Spleen (tissue), 7 donors: ENCODE measurements around the gene LYPD4.

ENCODE experiments used
- POLR2A ChIP-seq, 3 donors: fragments of 450-650 bp; IDR thresholded peaks; one replicate each; pipeline ENCODE4 v1.5.1; 2017; ENCODE audit warnings: antibody characterized with exemption in 3 of 3, mild to moderate bottlenecking in 1 of 3
- POLR2AphosphoS5 ChIP-seq, 3 donors: sonication (generic); formaldehyde crosslinking; IDR thresholded peaks; one replicate each; pipeline ENCODE4 v1.5.1; 2017; ENCODE audit warnings: antibody characterized with exemption in 3 of 3
- TF ChIP-seq, protein P1 (sequence below), 11 experiments: fragments of 200-600 bp in 7 of 11; fragments of 450-650 bp in 4 of 11; sonication (generic) in 4 of 11; IDR thresholded peaks in 8 of 11; conservative IDR thresholded peaks in 3 of 11; 1 replicate in 7 of 11; 2 replicates in 4 of 11; pipeline versions ENCODE4 v1.4.0 to v1.8.0; 2016 to 2021; ENCODE audit warnings: antibody characterized with exemption in 11 of 11, inconsistent platforms in 4 of 11, mild to moderate bottlenecking in 1 of 11
- donor health status: DM: no; HTN: no; CAD: no; lungs with moderate emphysema.
- donor health status: DM: no; HTN: no; CAD: no.
- donor health status: DM: no; HTN: no; CAD: no.

DNA sequence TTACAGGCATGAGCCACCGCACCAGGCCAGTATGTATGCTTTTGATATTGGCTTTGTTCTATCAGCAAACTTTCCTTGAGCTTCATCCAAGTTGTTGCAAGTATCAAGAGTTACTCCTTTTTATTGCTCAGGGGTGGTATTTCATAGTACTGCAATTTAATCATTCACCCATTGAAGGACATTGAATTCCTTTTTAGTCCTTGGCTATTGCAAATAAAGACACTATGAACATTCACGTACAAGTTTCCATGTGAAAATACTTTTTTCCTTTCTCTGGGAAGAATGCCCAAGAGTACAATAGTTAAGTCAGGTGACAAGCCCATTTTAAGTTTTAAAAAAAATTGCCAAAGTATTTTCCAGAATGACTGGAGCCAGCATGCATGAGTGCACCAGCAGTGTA, 27.7 kb downstream of the LYPD4 start:
- TF ChIP-seq POLR2AphosphoS5 (IDR thresholded peaks at IDR 0.05), result no peak
- TF ChIP-seq, protein P1, sequence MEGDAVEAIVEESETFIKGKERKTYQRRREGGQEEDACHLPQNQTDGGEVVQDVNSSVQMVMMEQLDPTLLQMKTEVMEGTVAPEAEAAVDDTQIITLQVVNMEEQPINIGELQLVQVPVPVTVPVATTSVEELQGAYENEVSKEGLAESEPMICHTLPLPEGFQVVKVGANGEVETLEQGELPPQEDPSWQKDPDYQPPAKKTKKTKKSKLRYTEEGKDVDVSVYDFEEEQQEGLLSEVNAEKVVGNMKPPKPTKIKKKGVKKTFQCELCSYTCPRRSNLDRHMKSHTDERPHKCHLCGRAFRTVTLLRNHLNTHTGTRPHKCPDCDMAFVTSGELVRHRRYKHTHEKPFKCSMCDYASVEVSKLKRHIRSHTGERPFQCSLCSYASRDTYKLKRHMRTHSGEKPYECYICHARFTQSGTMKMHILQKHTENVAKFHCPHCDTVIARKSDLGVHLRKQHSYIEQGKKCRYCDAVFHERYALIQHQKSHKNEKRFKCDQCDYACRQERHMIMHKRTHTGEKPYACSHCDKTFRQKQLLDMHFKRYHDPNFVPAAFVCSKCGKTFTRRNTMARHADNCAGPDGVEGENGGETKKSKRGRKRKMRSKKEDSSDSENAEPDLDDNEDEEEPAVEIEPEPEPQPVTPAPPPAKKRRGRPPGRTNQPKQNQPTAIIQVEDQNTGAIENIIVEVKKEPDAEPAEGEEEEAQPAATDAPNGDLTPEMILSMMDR (IDR thresholded peaks at IDR 0.05 in 8 of 11, conservative IDR thresholded peaks at IDR 0.05 in 3 of 11), result no peak
- TF ChIP-seq POLR2A (IDR thresholded peaks at IDR 0.05), result no peak
